C4-2B (cell line): Measurements from ENCODE around the gene ING5.

Experiments used
- ZFX ChIP-seq: fragments of 450-650 bp; IDR thresholded peaks from 2 replicates; pipeline ENCODE4 v1.6.1; 2017
- TF ChIP-seq, protein P1 (sequence below): fragments of 450-650 bp; conservative IDR thresholded peaks from 2 replicates; pipeline ENCODE4 v1.5.1; 2017; ENCODE audit warnings: mild to moderate bottlenecking

DNA sequence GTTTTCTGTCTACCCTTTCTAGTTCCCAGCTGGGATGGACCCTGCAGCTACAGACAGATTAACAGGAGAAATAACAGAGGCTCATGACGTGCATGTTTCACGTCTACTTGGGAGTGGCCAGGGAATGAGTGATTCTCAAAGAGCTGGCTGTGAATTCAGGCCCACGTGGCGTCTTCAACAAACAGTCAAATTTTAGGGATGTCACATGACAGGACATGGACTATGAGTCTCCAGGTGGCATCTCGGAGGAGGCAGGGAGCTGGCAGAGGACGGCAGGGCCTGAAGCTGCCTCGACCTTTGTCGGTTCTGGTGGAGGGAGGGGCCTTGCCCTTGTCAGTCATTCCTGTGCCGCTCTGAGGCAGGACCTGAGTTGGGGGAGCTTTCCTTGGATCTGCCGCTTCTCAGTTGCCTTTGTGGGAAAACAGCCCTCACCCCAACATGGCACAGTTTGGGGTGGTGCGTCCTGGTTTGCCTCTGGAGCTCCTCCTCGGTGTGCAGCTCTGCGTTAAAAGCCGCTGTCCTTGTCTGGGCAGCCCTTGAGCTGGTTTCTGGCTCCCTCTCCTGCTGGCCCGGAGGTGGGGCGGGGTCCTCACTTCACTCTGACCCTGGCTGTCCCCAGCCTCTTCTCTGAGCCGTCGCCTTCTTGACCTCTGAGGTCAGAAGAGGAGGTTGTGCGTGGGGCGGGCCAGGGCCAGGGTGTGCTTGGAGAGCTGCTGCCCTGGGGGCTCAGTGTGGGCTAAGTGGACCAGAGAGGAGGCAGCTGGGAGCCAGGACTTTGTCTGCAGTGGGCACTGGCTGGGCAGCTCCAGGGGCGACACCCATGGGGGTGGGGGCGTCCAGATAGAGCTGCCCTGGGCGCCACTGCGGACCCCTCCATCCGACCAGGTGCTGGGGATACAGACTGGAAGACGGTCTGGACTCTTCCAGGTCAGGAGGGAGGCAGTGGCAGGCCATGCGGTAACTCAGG, 62.7 kb downstream of the ING5 start:
- TF ChIP-seq, protein P1, sequence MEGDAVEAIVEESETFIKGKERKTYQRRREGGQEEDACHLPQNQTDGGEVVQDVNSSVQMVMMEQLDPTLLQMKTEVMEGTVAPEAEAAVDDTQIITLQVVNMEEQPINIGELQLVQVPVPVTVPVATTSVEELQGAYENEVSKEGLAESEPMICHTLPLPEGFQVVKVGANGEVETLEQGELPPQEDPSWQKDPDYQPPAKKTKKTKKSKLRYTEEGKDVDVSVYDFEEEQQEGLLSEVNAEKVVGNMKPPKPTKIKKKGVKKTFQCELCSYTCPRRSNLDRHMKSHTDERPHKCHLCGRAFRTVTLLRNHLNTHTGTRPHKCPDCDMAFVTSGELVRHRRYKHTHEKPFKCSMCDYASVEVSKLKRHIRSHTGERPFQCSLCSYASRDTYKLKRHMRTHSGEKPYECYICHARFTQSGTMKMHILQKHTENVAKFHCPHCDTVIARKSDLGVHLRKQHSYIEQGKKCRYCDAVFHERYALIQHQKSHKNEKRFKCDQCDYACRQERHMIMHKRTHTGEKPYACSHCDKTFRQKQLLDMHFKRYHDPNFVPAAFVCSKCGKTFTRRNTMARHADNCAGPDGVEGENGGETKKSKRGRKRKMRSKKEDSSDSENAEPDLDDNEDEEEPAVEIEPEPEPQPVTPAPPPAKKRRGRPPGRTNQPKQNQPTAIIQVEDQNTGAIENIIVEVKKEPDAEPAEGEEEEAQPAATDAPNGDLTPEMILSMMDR, result no peak
- TF ChIP-seq ZFX, result no peak
